Dermis microvascular lymphatic vessel endothelial cell (primary cell): ENCODE measurements around the gene HDAC10. TPM values are rescaled to one million over a fixed set of nuclear protein-coding genes. Genes with fewer than 3 reads are reported as not detected.

Experiments
- DNase-seq, 2 donors: peaks; one replicate each; pipeline versions ENCODE4 v3.0.0 to v3.0.0-alpha.2; 2010; ENCODE audit warnings: low read depth in 2 of 2
- total RNA-seq: library from RNA; depleted of rRNA; stranded (reverse); fragments of >200 nt; gene quantifications from 2 replicates; pipeline ENCODE4 v1.2.1, GENCODE V29; 2014

HDAC10 gene
- total RNA-seq, 1 donor from 2014 or later, result 9.4 TPM

DNA sequence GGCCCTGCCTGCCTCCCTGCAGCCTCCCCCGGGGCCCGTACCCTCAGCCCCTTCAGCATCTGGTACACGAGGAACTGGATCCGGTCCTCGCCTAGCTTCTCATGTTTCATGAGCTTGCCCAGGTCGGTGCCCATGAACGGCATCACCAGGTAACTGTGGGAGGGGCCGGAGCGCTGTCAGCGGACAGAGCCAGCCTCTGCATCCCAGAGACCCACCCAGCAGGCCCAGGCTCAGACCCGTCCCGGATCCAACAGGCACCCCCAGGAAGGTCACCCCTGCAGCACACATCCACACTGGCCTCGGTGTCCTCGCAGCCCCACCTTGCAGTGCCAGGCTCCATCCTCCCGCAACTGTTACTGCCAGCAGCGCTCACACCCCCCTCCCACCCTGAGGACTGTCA, 6.0 kb upstream of the HDAC10 start:
- no peak for DNase-seq

DNA sequence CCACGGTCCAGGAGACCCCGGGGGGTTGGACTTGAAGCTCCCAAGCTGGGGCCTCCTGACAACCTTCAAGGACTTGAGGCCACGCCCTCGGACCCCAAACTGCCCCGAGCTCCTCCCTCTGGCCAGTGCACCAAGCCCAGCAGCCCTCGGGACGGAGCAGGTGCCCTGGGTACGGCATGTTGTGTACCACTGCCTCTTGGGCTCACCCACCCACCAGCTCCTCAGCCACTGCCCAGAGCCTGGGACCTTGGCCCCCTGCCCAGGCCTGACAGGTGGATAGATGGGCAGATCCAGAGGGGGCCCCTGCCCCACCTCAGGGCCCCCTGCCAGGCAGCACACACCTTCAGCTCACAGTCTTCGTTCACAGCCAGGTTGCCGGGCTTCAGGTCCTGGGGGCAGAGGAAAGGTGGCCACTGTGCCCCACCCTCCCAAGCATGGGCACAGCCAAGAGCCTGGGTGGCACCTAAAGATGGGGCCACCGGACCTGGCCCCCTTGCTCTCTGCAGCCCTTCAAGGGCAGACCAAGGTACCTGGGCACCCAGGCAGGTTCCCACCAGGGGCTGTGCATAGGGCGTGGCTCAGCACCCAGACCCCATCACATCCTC, 5.3 kb upstream of the HDAC10 start:
- DNase-seq, result no peak

GRCh38 chr22:50255607-50256006, 4.5 kb upstream of the HDAC10 start:
- no peak for DNase-seq

- no peak for DNase-seq
Observed at GRCh38 chr22:50255099-50255498, 4.0 kb upstream of the HDAC10 start.

DNA sequence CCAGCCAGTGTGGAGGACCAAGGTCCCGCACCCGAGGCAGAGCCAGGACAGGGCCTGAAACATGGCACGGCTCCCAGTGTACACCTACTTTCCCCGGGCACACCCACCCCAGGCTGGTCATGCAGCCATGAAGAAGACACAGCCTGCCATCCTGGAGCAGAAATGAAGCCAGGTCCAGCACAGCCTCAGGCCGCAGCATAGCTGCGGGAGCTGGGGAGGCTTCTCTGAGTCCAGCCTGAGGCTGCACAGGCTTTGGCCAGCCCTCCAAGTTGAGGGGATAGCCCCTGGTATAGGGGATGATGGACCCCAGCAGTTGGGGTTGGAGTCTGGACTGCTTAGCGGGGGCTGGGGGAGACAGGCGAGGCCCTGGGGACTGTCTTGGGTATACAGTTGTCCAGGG, 2.9 kb upstream of the HDAC10 start:
- DNase-seq, result no peak

DNA sequence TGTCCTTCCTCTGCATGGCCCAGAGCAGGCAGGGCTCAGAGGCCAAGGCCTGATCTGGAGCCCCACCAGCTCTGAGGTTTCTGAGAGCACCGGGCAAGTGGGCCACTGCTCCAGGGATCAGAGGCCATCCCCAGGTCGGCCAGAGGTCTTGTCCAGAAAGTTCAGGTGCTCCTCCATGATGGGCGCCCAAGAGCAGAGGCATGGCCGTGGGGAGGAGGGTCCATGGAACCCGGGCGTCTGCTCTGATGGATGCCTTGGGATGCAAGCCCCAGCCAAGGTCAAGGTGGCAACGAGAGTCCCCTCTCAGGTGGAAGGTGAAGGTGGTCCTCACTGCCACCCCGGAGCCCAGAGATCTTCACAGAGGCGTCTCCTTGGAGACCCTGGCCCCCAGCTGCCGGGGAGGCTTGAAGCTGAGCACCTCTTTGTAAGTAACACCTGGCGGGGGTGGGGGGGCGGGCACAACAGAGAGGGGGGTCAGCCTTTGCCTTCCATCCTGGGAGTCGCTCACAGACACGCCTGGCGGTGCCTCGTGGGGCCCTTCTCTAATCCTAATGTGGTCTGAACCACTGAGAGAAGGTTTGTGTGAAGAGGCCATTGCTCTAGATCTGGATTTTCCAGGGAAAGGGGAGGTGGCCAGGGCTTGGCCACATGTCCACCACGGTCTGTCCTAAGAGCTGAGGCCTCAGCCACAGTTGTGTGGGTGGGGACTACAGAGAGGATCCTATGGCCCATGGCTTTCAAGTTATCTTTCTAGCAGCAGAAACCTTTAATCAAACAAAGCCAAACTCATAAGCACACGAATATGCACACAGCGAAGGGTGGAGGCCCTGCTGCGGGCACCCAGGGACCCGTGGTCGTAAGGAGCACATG, 2.2 kb upstream of the HDAC10 start:
- DNase-seq, result no peak

DNA sequence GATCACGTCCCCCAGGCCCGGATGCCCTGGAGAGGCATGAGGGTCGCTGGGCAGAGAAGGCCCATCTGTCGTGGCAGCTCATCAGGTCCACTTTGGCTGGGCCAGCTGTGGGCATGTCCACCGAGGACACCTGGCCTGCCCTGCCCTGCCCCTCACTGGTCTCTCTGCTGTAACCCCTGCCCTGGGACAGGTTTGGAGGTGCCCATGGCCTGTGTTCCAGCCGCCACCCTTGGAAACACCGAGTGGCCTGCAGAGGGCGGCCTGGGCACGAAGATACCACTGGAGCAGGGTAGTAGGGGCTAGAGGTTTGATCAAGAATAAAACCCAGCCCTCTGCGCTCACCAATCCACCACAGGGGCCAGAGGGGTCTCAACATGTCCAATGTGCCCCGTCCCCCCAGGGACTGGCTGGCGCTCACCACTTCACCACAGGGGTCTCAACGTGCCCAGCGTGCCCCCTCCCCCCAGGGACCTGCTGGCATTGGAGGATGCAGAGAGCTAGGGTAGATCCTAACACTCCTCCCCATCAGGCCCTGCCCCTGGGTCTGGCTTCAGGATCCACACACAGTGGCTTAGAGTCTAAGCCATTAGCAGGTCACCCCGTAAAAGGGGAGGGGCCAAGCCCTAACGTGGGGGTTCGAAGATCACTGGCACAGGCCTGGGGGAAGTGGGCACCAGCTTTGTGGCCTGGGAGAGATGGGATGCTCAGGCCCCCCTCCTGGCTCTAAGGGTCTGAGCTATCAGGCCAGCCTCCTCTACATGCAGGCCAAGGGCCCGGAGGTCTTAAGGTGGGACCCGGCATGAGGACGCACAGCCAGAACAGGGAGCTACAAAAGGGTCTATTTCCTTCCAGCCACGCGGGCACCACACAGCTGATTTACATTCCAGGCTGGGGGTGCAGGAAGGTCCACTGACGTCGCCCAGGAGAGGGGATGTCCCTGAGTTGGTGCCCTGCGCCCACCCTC, 1.3 kb upstream of the HDAC10 start:
- DNase-seq, result peak in 1 of 2 donors; percentile 74

DNA sequence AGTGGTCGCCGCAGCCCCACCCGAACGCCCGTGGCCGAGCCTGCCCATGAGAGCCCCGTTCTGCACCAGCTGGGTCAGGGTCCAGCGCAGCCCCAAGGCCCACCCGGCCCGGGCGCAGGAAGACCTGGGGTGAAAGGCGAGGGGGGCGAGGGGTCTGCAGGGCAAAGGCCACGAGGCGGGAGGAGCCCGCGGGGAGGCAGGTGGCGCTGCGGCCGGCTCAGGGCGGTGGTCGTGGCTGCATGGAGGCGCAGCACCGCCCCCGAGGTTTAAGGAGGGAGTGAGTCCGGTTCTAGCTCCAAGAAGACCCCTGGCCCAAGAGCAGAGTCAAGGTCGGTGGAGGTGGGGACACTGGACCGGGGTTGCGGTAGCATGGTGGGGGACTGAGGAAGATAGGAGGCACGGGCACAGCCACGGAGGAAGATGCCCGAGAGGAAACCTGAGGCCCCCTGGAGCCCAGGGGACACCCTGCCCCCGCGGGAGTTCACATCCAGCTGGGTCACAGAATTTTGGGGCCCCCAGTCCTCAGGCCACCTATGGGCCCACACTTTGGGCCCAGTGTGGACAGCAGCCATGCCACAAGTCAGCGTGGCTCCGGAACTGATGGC, 514 bp upstream of the HDAC10 start:
- no peak for DNase-seq

DNA sequence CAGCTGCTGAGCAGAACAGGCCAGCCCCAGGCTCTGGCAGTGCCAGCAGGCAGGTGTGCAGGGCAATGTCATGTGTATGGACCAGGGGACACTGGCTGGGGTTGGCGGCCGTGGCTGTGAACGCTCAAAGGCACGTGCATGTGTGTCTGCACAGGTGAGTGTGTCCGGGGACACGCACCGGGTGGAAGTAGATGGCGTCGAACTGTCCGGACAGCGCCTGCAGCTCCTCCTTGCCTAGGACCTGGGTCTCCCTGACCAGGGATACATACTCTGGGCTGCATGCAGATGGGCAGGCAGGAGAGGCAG, 863 bp downstream of the HDAC10 start:
- DNase-seq, result no peak

DNA sequence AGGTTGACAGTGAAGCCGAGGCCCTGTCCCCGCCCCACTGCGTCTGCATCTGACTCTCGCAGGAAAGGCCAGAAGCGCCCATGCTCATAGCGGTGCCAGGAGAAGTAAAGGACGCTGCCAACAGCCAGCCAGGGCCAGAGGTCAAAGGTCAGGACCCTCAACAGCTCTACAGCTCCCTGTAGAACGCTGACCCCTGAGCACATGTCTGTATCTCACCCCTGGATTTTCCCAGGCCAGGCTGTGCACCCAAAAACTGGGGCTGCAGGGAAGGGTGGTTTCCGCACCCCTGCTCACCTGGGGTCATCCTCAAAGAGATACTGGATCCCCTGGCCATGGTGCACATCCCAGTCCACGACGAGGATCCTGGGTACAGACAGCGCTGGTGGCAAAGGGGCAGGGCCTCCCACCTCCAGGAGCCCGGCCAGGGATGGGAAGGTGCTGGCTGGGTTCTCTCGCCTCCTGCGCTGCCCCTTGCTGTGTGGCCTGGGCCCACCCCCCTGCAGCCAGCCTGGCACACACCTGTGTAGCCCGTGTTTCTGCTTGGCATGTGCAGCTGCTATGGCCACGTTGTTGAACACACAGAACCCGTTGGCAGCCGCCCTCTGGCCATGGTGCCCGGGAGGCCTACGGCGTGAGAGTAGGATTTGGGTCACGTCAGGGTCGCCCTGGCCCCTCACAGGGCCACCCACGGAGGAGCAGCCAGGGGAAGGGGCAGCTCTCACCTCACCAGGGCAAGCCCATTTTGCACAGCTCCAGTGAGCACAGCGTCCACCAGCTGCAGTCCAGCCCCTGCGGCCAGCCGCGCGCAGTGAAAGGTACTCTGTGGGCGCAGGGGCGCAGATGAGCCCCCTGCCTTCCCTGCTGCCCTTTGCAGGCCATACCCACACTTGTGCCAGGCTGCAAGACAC, 1.5 kb downstream of the HDAC10 start:
- no peak for DNase-seq

DNA sequence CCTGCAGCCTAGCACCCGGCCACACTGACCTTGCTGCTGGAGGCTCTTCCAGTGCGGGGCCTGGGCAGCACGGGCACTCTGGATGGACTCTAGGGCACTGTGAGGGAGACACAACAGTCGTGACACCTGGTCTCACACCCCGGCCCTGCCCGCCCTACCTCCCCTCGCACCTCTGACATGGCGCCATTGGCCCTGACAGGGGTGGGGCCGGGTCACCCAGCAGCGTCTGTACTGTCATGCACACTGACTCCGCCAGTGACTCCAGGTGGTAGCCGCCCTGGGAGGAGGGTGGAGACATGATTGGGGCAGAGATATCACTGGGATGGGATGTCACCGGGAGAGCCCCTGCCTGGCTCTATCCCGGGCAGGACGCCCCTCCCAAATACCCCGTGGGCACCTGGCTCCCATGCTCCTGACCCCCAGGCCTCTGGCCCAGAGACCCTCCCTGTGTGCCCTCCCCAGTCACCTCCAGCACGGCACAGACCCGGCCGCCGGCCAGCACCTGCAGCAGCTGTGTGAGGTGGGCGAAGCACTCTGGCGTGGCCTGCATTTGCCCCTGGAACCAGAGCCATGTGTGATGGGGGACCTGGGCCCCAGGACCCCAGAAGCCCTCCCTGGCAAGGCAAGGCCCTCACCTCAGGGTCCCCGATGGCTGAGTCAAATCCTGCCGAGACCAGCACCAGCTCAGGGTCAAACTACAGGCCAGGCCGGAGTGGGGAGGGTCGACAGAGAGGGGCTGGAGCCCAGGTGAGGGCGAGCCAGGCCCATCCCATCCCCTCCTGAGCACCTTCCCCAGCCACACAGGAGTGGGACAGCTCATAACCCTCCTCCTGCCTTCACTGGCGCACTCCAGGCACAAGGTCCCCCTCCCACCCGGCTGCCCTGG, 2.6 kb downstream of the HDAC10 start:
- DNase-seq, result no peak

GRCh38 chr22:50247748-50248147, 3.3 kb downstream of the HDAC10 start:
- DNase-seq, result peak; percentile 66 to 77

- no peak for DNase-seq
Observed at GRCh38 chr22:50246242-50247175, 4.6 kb downstream of the HDAC10 start.

DNA sequence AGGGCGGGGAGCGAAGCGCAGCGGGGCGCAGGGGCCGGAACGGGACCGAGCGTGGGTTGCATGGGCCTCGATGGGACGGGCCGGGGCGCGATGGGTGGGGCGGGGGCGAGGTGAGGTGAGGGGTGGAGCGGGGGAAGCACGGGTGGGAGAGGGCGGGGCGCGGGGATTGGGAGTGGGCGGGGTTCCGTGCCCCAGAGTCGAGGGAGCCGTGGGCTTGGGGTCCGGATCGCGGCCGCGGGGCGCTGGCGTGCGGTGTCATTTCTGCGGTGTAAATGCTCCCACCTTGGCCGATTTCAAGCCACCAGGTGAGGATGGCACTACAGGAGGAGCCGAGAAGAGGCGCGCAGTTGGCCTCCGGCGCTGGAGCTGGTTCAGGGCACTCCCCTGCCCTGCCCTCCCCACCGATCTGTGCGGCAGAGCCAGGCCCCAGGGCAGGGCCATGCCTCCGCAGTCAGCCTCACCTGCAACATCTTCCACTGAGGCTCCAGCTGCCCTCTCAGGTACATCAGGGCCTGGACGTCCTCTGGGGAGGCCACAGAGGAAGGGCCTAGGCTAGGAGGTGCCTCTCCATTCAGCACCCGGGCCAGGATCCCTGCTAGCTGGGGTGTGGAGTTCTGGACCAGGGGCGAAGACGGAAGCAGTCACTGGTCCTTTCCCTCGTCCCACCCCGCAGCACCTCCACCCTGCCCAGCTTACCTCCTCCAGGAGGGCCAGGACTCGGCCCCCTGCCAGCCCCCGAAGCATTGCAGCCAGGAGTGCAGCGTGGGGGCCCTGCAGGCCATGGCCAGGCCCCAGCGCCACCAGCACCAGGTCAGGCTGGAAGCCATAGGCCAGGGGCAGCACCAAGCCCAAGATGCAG, 5.6 kb downstream of the HDAC10 start:
- DNase-seq, result no peak

DNA sequence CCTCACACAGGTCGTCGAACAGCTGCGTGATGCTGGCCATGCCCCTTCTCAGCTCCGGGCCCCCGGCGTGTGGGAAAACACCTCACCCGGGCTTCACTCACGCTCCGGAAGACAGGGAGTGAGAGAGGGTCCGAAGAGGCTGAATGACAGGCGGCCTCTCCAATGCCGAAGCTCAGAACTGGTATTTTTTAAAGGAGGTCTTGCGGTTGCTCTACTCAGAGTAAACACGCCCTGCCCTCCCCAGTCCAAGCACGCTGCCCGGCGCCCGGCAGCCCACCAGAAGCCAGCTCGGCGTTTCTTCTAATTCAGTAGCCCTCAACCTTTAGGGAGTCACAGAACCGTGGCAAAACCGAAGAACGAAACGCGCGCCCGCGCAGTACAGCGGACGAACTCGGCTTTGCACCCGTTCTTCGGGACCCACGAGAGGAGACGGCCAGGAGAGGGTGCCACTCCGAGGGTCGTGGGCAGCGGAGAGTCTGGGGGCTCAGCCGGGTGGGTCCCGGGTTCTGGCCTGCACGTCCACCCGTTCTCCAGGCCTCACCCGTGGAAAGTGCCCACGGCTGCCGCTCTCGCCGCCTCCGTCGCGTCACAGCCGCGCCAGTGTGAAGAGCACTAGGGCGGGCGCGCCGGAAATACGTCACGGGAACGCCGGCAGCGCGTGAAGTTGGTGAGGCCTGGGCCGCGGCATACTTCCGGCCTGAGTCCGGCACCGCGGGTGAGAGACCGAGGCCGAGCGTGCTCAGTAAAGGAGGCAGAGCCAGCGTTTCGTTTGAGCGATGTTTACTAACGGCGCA, 6.4 kb downstream of the HDAC10 start, which contains the start of gene TUBGCP6:
Gene TUBGCP6, minus strand, starts transcription at position 604 of the 794 bp plus-strand sequence. Its CDS starts 564 bp downstream, at position 40.
- DNase-seq, result peak; percentile 80 to 95

DNA sequence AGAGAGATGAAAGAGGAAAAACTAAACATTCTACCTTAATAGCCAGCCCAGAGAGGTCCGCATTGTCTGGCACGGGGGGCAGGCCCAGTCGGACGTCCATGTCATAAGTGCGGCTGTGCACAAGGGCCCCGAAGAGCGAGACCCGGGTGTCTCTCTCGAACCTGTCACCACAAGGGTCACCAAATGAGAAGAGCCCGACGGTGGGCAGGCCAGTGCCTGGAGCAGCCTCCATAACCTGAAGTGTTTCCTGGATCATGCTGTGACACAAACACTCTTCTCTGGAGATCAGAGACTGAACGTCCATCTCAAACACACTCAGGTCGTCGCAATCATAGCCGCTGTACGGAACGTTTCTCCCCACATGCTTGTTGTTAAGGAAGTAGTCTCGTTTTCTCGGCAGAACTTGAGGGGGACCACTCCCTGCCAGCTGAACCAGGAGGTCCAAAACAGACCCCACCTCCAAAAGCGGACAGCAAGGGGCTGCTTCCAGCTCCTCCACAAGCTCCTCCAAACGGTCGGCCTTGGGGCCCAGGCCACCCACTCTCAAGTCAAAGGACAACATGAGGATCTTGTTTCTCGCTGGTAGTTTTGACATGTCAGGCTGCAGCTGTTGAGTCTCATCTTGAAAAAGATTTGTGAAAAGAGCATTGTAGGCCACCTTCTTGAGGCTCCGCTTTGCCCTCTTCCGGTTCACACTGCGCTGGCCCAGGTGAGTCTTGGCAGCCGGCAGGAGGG, 7.2 kb downstream of the HDAC10 start:
- peak in 1 of 2 donors; percentile 19 for DNase-seq
